NCI-H2171 (cell line): ENCODE results near the gene KRTAP1-3.
"Not testable (repeated sequence)": the region's sequence is repeated elsewhere in the genome, so short reads cannot be mapped to it uniquely, and the experiment has no call there.

Experiments
- DNase-seq: peaks from one replicate; lab custom pipeline; 2025; lab: John Stamatoyannopoulos, UW

KRTAP1-3 gene

DNA sequence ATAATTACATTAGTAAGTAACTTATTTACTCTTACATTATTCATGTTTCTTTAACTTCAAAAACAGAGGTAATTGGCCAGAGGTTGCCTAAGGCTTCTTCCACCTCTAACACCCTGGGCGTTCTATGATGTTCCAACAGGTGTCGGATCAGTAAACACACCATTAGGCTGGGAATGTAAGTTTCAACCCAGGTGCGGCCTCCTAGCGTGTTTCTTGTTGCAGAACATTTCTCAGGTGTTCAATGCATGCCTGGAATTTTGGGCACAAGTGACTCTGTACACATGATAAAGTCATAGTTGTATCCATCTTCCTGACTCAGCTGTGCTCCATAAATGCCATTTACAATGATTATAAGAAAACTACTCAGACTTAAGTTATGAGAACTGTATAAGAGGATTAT, 19.4 kb upstream of the KRTAP1-3 start:
- no peak for DNase-seq

DNA sequence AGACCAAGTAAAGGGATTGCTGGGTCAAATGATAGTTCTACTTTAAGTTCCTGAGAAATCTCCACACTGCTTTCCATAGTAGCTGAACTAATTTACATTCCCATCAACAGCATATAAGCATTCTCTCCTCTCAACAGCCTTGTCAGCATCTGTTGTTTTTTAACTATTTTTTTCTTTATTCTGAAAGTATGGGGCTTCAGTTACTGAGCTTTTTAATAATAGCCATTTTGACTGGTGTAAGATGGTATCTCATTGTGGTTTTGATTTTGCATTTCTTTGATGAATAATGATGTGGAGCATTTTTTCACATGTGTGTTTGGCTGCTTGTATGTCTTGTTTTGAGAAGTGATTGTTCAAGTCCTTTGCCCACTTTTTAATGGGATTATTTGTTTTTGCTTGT, 17.9 kb upstream of the KRTAP1-3 start:
- DNase-seq, result no peak

DNA sequence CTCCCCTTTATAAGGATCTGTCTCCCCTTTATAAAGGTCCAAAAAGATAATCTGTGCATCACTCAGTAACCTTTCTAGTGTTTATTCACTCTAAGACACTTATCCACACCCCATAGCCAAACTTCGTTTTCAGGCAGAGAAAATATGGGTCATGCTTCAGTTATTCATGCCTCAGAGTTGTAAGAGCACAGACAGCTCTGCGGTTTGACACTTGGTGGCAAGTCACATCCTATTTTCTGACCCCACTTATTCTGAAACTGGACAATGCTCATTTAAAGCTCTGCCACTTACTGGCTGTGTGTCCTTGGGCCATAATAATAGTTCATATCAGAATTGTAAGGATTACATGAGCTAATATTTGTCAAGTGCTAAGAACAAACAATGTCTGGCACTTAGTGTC, 14.4 kb upstream of the KRTAP1-3 start:
- no peak for DNase-seq

DNA sequence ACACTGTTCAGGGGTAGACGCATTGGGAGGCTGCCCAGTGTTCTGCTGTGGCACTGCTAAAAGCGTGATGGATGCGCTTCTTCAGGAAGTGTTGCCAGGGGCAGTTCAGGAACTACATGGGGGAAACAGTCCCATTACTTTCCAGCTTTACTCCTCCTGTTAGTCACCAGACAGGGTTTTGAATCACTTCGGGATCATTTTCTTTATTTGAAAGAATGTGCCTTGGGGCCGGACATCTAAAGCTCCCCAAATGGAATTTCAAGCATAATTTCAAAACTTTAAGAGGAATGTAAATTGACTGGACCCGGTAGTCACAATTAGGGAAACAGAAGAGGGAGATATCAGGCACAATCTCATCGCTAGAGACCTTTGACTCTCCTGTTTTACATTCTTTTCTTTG, 13.8 kb upstream of the KRTAP1-3 start:
- no peak for DNase-seq

DNA sequence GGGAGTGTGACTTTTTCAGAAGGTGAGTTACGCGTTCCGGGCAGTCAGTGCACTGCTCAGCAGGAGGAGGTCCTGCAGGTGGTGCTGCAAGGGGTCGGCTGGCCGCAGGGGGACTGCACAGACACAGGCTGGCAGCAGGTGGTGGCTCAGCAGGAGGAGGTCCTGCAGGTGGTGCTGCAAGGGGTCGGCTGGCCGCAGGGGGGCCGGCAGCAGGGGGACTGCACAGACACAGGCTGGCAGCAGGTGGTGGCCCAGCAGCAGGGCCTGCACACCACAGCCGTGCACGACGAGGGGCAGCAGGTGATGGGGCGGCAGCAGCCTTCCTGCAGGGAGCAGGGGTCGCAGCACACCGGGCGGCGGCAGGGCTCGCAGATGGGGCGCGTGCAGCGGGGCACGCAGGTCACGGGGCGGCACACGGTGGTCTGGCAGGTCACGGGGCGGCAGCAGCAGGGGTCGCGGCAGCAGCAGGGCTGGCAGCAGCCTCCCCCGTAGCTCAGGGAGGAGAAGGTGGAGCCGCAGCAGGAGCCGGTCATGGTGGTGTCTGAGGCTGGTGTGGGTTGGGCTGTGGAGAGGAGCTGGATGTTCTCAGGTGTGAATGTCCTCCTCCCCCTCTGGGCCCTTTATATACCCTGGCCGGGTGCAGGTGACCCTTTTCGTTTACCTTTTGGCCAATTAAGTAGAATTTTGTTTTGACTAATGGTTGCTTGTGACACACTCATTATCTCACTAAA, 12.2 kb upstream of the KRTAP1-3 start, which contains the start of gene KRTAP2-1:
KRTAP2-1 (minus strand) TSS at position 582 of the 731 bp plus-strand sequence; CDS start at position 533, 49 bp downstream.
- not testable (repeated sequence) for DNase-seq

DNA sequence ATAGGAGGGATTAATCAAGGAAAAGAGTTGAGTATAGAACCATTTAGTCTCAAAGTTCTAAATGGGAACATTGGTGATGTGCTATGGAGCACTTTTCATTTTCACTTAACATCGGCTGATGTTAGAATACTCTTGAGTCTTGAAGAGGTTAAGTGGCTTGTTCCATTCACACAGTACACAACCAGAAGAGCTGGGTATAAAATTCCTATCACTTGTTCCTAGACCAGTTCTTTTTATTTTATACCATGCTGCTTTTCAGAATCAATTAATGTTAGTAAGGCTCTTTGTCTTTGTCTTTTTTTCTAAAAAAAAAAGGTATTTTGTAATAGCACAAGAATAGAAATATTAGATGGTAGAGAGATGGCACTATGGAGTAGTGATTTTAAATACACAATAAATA, 8.3 kb upstream of the KRTAP1-3 start:
- DNase-seq, result no peak

DNA sequence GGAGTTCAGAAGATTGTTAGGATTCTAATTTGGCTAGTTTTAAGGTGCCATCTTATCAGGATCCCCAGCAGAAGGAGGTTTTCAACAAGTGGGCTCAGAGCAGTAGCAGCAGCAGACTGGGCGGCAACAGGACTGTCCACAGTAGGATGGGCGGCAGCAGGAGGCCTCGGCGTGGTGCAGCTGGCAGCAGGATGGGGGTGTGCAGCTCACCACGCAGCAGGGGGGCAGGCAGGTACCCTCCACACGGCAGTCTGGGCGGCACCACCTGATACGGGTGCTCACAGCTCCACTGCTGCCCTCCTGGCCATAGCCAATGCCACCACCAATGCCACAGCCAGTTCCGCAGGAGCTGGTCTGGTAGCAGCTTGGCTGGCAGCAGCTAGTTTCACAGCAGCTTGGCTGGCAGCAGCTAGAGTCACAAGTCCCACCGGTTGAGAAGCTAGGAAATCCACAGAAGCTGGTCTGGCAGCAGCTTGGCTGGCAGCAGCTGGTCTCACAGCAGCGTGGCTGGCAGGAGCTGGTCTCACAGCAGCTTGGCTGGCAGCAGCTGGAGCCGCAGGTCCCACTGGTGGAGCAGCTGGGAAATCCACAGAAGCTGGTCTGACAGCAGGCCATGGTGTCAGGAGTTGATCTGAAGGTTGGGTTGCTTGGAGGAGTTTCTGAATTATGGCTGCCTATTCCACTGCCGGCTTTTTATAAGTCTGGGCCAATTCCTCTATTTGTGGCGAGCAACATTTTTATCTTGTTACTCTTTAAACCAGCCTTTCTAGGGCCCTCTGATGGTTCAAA, 6.3 kb upstream of the KRTAP1-3 start, which contains the start of gene KRTAP1-1:
KRTAP1-1 (minus strand) TSS at position 668 of the 789 bp plus-strand sequence; CDS start at position 615, 53 bp downstream.
- DNase-seq, result not testable (repeated sequence)

DNA sequence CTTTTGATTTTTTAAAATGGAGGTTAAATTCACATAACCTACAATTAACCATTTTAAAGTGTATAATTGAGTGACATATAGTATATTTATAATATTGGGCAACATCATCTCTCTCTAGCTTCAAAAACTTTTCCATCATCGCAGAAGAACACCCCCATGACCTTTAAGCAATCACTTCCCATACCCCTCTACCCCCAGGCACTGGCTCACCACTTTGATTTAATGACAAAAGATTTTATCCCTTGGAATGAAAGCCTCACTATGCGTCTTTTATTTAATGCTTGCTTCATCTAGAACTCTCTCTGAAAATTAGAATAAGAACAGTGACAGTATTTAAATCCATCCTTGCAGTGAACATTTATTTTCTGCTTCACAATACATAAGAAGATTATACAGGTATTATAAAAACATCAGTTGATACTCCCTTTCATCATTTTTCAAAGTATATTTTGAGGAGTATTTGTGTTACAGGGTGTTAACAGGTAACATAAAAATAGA, 3.2 kb upstream of the KRTAP1-3 start:
- DNase-seq, result no peak

DNA sequence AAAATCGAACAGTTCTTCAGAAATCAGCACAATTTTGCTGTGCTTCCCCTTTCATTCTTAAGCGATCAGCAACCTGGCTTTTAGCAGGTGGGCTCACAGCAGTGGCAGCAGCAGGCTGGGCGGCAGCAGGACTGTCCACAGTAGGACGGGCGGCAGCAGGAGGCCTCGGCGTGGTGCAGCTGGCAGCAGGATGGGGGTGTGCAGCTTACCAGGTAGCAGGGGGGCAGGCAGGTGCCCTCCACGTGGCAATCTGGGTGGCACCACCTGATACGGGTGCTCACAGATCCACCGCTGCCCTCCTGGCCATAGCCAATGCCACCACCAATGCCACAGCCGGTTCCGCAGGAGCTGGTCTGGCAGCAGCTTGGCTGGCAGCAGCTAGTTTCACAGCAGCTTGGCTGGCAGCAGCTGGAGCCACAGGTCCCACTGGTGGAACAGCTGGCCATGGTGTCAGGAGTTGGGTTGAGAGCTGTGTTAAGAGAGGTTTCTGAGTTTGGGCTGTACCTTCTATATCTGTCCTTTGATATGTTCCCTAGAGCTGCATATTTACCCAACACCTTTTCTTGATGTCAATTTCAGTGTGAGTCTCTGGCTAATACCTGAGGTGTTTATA, 4.9 kb downstream of the KRTAP1-3 start, which contains the start of gene KRTAP1-4:
KRTAP1-4 (minus strand) TSS at position 563 of the 613 bp plus-strand sequence; CDS start at position 446, 117 bp downstream.
- no peak for DNase-seq

DNA sequence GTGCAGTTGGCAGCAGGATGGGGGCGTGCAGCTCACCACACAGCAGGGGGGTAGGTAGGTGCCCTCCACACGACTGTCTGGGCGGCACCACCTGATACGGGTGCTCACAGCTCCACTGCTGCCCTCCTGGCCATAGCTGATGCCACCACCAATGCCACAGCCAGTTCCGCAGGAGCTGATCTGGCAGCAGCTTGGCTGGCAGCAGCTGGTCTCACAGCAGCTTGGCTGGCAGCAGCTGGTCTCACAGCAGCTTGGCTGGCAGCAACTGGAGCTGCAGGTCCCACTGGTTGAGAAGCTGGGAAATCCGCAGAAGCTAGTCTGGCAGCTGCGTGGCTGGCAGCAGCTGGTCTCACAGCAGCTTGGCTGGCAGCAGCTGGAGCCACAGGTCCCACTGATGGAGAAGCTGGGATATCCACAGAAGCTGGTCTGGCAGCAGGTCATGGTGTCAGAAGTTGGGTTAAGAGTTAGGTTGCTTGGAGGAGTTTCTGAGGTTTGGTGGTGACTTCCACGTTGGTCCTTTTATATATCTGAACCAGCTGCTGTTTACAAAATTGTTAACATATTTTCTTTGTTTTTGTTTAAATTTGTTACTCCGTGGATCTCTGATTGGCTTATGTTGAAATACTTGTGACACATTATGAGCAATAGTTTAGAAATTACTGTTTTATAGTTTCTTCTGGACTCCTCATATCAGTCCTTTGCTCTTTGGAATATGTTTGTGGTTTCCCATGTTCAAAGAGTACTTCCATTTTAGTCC, 7.8 kb downstream of the KRTAP1-3 start, which contains the start of gene KRTAP1-5:
KRTAP1-5 (minus strand) TSS at position 494 of the 757 bp plus-strand sequence; CDS start at position 441, 53 bp downstream.
- DNase-seq, result no peak

DNA sequence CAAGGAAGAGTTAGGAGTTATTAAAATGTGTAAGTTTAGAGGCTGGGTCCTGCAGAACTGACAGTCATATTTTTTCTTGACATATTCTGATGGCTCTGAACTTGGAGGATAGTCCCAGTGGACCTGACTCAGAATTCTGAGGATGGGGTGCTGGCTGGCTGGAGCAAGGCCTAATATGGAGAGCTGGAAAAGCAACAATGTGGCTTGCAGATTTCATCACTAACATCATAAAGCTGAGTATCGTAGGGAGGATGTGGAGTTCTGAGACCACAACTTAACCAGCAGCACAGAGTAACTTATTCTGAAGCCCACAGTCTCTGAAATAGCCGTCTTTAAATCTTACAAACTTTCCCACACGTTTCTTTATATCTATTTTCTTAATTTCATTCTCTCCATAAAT, 10.0 kb downstream of the KRTAP1-3 start:
- DNase-seq, result no peak

DNA sequence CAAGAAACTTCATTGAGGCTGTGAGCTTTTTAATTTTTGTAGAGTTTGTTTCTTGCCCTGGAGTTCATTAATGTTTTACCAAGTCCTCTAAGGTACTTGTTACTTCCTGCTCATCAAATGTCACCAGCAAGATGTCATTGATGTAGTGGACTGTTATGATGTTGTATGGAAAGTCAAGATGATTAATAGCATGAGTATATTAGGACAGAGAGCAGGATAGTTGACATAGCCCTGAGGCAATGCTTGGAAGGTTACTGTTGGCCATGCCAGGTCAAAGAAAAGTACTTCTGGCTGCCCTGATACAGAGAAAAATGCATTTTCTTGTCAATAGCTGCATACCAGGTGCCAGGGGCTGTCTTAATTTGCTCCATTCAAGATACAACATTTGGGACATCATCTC, 14.3 kb downstream of the KRTAP1-3 start:
- no peak for DNase-seq

DNA sequence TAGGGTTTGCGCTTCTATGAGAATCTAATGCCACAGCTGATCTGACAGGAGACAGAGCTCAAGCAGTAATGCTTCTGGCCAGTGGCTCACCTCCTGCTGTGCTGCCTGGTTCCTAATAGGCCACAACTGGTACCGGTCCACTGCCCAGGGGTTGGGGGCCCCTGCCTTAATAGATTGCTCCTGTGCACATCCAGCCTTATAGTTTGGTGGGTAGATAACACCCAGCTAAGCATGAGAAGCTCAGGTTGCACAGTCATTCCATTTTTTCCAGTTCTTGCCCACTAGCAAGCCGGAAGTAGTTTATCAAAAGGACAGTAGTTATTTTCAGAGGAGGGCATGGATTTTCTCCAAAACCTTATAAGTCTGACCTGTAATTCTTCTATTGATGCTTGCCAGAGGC, 15.3 kb downstream of the KRTAP1-3 start:
- no peak for DNase-seq

DNA sequence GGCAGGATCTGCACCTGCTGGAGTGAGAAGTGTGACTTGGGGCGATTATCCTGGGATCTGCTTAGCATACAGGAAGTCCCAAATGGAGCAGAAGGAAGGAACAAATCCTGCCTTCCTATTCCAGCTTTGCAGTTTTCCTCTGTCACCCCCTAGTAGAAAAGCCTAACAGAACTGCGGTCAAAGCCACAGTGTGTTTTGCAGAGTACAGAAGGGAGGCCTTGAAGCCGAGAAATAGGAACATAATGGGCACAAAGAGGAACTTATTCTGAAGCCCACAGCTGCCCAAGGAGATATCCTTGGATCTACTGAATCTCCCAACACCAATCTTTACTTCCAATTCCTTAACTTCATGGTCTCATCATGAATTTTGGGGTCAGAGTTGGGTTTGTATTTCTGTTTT, 16.1 kb downstream of the KRTAP1-3 start:
- DNase-seq, result no peak

DNA sequence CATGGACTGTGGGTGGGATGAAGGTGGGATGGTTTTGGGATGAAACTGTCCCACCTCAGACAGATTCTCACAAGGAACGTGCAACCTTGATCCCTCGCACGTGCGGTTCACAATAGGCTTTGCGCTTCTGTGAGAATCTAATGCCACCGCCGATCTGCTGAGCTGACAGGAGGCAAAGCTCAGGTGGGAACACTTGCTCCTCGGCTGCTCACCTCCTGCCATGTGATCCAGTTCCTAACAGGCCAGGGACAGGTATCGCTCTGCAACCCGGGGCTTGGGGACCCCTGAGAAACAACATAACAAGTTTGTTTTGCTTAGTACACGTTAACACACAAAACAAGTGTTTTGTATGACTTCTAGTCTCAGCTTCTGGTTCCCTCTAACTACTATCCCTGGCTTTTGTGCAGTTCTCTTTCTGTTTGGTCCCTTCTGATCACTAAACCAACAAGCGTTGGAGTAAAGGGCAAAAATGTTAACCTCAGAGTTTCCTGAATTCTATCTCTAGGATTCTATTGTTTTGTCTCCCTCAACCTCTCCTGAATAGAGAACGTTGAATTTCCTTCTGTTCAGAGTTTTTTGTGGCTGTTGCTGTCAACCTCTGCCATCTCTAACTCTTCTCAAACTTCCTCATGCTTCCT, 18.0 kb downstream of the KRTAP1-3 start:
- DNase-seq, result no peak

DNA sequence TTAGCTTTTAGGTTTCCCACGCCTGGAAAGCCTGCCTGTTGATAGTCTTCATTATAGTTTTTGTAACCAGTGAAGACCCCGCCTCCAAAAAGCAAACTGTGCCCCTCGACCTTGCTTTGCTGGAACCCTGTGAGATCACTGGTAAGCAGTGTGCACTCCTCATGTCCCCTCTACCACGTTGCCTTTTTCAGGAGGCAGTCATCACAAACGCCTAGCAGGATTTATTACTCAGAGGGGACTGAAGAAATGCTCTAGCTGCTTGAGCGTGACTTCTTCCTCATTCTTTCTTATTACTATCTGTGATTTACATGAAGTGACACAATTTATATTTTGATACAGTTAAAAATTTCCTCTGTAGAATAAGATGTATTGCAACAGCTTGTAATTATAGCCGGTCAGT, 19.2 kb downstream of the KRTAP1-3 start:
- no peak for DNase-seq

DNA sequence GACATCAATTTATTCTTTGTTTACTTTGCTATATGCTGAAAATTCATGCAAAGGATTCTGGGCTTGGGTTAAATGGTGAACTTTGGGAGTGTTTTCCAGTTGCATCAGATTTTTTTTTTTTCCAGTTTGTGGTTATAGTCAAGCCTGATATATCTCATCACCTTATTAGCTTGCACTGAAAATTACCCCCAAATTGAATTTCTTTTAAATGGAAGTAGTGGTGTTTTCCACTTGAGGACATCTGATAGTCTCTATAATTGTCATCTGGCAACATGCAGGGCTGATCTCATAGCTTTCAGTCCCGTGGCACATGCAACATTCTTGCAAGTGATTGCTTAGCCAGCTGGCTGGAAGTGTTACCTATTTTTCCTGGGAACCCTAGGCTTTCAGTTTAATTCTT, 21.1 kb downstream of the KRTAP1-3 start:
- no peak for DNase-seq

DNA sequence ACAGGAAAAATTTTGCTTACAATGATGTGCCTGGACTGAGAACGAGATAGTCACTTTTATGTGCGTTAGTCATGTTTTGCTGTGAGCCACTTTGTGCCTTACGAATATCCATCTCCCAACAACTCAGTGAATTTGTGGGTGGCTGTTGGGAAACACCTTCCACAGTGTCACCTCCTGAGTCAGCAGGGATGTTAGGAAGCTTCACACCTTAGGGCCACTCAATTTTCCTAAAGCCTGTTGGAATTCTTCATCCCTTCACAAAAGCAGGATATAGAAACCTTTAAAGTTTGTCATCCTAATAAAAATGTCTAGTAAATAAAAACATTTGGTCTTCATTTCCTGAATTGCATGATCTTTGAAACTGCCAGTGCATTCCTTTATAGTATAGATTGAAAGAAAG, 21.5 kb downstream of the KRTAP1-3 start:
- no peak for DNase-seq

DNA sequence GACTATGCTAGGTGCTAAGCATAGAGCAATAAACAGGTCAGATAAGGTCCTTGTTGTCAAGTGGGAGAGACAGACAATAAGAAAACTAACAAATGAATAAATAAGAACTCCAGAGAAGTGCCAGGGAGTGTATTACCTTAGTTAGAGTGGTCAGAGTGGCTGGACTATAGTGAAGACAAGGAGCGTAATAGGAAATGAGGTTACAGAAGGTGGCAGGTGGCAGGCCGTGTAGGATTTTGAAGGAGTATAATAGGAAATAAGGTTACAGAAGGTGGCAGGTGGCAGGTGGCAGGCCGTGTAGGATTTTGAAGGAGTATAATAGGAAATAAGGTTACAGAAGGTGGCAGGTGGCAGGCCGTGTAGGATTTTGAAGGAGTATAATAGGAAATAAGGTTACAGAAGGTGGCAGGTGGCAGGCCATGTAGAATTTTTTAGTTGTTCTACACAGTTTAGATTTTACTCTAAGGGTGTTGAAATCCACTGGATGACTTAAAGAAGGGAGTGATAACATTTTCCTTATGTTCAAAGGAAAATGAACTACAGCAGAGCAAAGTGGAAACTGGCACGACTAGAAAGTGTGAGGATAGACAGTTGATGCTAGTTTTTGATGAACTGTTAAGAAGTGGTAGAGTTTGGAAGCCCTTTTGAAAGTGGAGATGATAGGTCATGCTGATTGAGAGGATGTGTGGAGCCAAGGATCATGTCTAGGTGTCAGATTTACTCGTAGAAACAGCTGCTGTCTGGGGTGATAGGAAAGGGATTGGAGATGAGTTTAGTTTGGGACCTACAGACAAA, 22.2 kb downstream of the KRTAP1-3 start:
- no peak for DNase-seq

DNA sequence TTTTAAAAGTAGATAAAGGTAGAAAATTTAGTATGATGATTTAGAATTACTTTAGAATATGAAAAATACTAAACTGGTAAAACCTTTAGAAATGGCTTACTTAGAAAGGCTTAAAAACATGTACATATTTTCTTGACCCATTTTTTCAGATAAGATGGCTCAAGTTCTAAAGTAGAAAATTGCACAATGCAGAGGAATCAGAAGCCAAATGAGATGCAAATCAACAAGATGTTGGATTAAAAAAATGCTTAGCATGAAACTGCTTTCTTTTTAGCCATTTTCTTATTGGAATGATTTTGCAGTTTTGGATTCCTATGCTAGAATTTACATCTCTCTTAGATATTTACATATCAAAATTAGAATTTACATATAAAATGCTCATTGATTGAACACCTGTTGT, 24.2 kb downstream of the KRTAP1-3 start:
- no peak for DNase-seq
